Ovary (tissue), 3 donors: ENCODE data around the gene IQSEC1.

Source experiments
- EP300 ChIP-seq: sonication (generic); formaldehyde crosslinking; IDR thresholded peaks from one replicate; pipeline ENCODE4 v1.6.1; 2017; ENCODE audit warnings: antibody characterized with exemption
- POLR2A ChIP-seq: fragments of 450-650 bp; IDR thresholded peaks from one replicate; pipeline ENCODE4 v1.6.1; 2017; ENCODE audit warnings: antibody characterized with exemption, mild to moderate bottlenecking, moderate library complexity
- TF ChIP-seq, protein P1 (sequence below), 3 donors: fragments of 450-650 bp in 2 of 3; fragments of 200-600 bp in 1 of 3; IDR thresholded peaks; one replicate each; pipeline versions ENCODE4 v1.5.1 to v1.8.0; 2016 to 2022; ENCODE audit warnings: antibody characterized with exemption in 3 of 3, mild to moderate bottlenecking in 1 of 3
- donor health status: DM: no; HTN: no; CAD: no.

- TF ChIP-seq POLR2A (no peak), EP300 (no peak)
- TF ChIP-seq, protein P1, sequence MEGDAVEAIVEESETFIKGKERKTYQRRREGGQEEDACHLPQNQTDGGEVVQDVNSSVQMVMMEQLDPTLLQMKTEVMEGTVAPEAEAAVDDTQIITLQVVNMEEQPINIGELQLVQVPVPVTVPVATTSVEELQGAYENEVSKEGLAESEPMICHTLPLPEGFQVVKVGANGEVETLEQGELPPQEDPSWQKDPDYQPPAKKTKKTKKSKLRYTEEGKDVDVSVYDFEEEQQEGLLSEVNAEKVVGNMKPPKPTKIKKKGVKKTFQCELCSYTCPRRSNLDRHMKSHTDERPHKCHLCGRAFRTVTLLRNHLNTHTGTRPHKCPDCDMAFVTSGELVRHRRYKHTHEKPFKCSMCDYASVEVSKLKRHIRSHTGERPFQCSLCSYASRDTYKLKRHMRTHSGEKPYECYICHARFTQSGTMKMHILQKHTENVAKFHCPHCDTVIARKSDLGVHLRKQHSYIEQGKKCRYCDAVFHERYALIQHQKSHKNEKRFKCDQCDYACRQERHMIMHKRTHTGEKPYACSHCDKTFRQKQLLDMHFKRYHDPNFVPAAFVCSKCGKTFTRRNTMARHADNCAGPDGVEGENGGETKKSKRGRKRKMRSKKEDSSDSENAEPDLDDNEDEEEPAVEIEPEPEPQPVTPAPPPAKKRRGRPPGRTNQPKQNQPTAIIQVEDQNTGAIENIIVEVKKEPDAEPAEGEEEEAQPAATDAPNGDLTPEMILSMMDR (IDR thresholded peaks at IDR 0.05), result no peak
Observed at GRCh38 chr3:13018561-13019242, 54.5 kb downstream of the IQSEC1 start.
